ENCODE results near the gene GRIFIN. TPM values are rescaled to one million over a fixed set of nuclear protein-coding genes. Genes with fewer than 3 reads are reported as not detected.

The GRIFIN gene
- total RNA-seq, 1 donor from 2014 or later = not detected

DNA sequence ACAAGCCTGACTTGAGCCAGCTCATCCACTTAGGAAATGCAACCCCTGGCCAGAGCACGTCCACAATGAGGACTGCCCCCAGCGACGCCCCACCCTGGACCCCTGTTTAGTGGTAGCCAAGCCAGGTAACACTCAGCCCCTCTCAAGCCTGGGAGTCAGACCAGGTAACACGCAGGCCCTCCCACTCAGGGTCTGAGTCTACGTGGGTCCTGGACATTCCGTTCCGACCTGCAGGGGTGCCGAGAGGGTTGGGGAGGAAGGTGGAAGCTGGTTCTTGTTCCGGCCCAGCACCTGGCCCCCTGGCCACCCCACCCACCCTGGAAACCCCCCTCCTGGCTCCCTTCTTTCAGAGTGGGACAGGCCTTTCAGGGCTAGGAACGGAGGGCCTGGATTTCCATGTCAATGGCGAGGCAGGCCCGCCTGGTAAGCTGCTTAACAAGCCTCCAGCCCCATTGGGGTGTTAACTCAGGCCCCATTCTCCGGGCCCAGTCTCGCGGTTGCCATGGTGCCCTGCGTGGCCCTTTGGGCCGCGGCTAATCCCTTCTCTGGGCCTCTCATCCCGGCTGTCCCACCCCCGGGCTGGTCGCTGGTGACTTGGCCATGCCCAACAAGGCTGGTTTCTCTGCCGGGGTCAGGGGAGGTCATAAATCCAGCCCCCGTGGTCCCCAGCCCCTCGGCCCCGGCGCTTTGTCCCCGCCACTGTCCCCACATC is 23.7 kb upstream of the GRIFIN start:
- H3K4me1 Mint-ChIP-seq (ENCODE audit: unreplicated experiment) = peaks cover 3% of the 10 kb centered on the region

DNA sequence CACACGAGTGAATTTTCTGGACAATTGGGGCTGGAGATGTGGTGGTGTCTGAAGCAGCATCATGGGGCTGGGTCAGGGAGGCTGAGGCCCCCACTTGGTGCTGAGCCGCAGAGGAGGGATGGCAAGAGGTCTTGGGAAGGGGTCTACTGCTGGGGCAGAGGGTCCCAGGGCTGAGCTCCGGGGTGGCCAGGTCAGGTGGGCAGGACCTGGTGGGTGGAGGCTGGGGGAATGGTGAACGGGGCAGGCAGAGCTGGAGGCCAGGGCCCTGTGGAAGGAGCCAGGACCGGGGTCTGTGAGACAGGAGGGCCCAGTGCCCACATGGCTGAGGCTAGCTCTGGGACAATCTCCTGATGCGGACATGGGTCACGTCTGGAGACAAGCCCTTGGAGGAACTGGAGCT is 23.0 kb upstream of the GRIFIN start:
- peaks cover 2% of the 10 kb centered on the region for H3K27me3 Mint-ChIP-seq (ENCODE audit: unreplicated experiment)
- TF ChIP-seq, protein P1, sequence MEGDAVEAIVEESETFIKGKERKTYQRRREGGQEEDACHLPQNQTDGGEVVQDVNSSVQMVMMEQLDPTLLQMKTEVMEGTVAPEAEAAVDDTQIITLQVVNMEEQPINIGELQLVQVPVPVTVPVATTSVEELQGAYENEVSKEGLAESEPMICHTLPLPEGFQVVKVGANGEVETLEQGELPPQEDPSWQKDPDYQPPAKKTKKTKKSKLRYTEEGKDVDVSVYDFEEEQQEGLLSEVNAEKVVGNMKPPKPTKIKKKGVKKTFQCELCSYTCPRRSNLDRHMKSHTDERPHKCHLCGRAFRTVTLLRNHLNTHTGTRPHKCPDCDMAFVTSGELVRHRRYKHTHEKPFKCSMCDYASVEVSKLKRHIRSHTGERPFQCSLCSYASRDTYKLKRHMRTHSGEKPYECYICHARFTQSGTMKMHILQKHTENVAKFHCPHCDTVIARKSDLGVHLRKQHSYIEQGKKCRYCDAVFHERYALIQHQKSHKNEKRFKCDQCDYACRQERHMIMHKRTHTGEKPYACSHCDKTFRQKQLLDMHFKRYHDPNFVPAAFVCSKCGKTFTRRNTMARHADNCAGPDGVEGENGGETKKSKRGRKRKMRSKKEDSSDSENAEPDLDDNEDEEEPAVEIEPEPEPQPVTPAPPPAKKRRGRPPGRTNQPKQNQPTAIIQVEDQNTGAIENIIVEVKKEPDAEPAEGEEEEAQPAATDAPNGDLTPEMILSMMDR (IDR thresholded peaks at IDR 0.05) = no peak
- H3K9me3 Mint-ChIP-seq (ENCODE audit: unreplicated experiment) = no peaks in the 10 kb centered on the region
- no peak for DNase-seq (ENCODE audit: extremely low spot score, unreplicated experiment)
- no peaks in the 10 kb centered on the region for H3K36me3 Mint-ChIP-seq (ENCODE audit: unreplicated experiment)
- H3K4me3 Mint-ChIP-seq (ENCODE audit: unreplicated experiment) = no peak overlapping the region
- peaks cover 3% of the 10 kb centered on the region for H3K4me1 Mint-ChIP-seq (ENCODE audit: unreplicated experiment)
- H3K27ac Mint-ChIP-seq (ENCODE audit: unreplicated experiment) = no peak overlapping the region

More for the DNA sequence above, 23.7 kb upstream of the GRIFIN start:
- H3K27ac Mint-ChIP-seq (ENCODE audit: unreplicated experiment) = no peak overlapping the region
- H3K4me3 Mint-ChIP-seq (ENCODE audit: unreplicated experiment) = no peak overlapping the region
- peaks cover 2% of the 10 kb centered on the region for H3K27me3 Mint-ChIP-seq (ENCODE audit: unreplicated experiment)
- no peaks in the 10 kb centered on the region for H3K36me3 Mint-ChIP-seq (ENCODE audit: unreplicated experiment)
- TF ChIP-seq, protein P1 (IDR thresholded peaks at IDR 0.05) = no peak
- no peak for DNase-seq (ENCODE audit: extremely low spot score, unreplicated experiment)
- H3K9me3 Mint-ChIP-seq (ENCODE audit: unreplicated experiment) = no peaks in the 10 kb centered on the region

DNA sequence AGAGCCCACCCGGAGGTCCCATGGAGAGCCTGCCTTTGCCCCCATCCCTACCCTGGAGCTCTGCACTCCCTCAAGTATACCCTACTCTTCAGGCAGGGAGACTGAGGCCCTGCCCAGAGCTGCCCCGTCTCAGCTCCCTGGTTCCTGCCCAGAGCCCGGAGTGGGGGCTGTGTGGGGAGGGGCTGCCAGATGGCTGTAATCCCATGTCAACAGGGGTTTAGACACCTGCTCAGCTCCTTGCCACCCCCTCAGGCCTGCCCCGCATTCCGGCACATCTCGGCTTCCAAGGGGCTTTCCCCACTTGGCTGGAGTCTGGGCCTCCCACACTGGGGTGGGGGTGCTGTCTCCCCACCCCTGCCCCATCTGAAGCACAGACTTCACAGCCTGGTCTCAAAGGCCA is 22.5 kb upstream of the GRIFIN start:
- Mint-ChIP-seq H3K27ac (ENCODE audit: unreplicated experiment) (no peak overlapping the region), H3K27me3 (ENCODE audit: unreplicated experiment) (peaks cover 2% of the 10 kb centered on the region), H3K4me3 (ENCODE audit: unreplicated experiment) (no peak overlapping the region), H3K4me1 (ENCODE audit: unreplicated experiment) (peaks cover 3% of the 10 kb centered on the region), H3K9me3 (ENCODE audit: unreplicated experiment) (no peaks in the 10 kb centered on the region), H3K36me3 (ENCODE audit: unreplicated experiment) (no peaks in the 10 kb centered on the region)
- no peak for DNase-seq (ENCODE audit: extremely low spot score, unreplicated experiment)
- TF ChIP-seq, protein P1 (IDR thresholded peaks at IDR 0.05) = no peak

DNA sequence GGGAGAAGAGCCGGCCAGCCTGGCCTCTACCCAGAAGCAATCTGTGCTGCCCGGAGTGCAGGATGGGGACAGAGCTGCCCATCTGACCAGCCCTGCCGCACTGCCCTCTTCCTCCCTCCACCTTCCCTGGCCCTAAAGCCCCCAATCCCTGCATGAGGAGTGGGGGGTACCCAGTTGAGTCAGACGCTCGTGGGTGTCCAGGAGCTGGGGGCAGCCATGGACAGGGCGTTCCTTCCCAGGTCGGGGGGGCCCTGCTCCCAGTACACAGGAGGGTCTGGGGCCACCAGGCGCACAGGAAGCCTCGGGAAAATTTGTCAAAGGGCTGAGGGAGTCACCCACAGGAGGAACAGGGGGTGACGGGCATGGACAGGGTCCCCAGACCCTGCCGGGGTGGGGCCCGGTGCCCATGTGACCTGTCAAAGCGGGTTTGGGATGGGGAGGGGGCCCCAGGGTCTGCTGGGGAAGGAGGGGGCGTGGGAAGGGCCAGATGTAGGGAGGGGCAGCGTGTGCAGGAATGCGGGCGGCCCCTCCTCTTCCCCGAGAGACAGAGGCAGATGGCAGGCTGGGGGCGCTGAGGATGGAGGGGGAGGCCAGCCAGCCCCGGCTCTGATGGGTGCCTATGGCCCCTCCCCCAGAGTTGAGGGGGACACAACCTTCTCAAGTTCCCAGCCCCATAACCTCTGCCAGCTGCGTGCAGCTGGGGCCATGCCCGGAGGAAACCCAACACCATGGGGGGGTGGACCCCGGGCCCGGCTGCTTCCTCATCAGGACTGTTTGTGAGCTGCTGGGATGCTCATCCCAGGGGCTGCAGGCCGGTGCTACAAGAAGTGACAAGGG is 21.5 kb upstream of the GRIFIN start:
- H3K4me1 Mint-ChIP-seq (ENCODE audit: unreplicated experiment) = peaks cover 4% of the 10 kb centered on the region
- DNase-seq (ENCODE audit: extremely low spot score, unreplicated experiment) = no peak
- H3K27ac Mint-ChIP-seq (ENCODE audit: unreplicated experiment) = no peak overlapping the region
- peaks cover 2% of the 10 kb centered on the region for H3K27me3 Mint-ChIP-seq (ENCODE audit: unreplicated experiment)
- H3K36me3 Mint-ChIP-seq (ENCODE audit: unreplicated experiment) = no peaks in the 10 kb centered on the region
- TF ChIP-seq, protein P1 (IDR thresholded peaks at IDR 0.05) = no peak
- H3K9me3 Mint-ChIP-seq (ENCODE audit: unreplicated experiment) = no peaks in the 10 kb centered on the region
- no peak overlapping the region for H3K4me3 Mint-ChIP-seq (ENCODE audit: unreplicated experiment)

DNA sequence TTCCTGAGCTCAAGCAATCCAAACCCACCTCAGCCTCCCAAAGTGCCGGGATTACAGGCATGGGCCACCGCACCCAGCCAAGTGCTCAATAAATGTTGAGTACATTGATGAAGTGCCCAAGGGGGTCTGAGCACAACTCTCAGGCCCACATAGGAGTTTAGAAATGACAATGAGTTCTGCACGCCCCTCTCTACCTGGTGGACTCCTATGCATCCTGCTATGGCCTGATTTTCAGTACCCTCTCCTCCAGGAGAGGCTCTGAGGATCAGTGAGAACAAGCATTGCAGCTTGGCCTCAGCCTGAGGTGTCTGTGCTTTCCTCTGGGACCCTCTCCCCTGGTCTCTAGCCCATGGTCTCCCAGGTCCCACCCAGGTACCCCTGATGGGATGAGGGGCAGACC is 20.9 kb upstream of the GRIFIN start:
- Mint-ChIP-seq H3K4me3 (ENCODE audit: unreplicated experiment) (no peak overlapping the region), H3K4me1 (ENCODE audit: unreplicated experiment) (peaks cover 4% of the 10 kb centered on the region), H3K36me3 (ENCODE audit: unreplicated experiment) (no peaks in the 10 kb centered on the region), H3K27me3 (ENCODE audit: unreplicated experiment) (peaks cover 2% of the 10 kb centered on the region), H3K9me3 (ENCODE audit: unreplicated experiment) (no peaks in the 10 kb centered on the region), H3K27ac (ENCODE audit: unreplicated experiment) (no peak overlapping the region)
- TF ChIP-seq, protein P1 (IDR thresholded peaks at IDR 0.05) = no peak
- no peak for DNase-seq (ENCODE audit: extremely low spot score, unreplicated experiment)

Measured in osteocyte (in vitro differentiated cells).